ENCODE data around the gene ARHGAP45.

- TF ChIP-seq CTCF (IDR thresholded peaks at IDR 0.05) (no peak), POLR2A (IDR thresholded peaks at IDR 0.05) (no peak)
Observed at GRCh38 chr19:1085676-1086442, 18.9 kb downstream of the ARHGAP45 start.

Data from testis (tissue), 2 donors.